HG02981 (cell line): ENCODE data around the gene SPOCK1.
"Not testable (repeated sequence)": the region's sequence is repeated elsewhere in the genome, so short reads cannot be mapped to it uniquely, and the experiment has no call there.

ENCODE experiments used
- ATAC-seq: cut with Tn5 transposase; IDR thresholded peaks from one replicate; pipeline ENCODE4 v1.9.1; 2021; ENCODE audit warnings: mild to moderate bottlenecking, moderate library complexity; ENCODE audit not compliant: unreplicated experiment

SPOCK1 gene

GRCh38 chr5:137234973-137235943, 263.9 kb downstream of the SPOCK1 start:
- peak; percentile 42 for ATAC-seq

- no peak for ATAC-seq
Measured at GRCh38 chr5:137233726-137234125, 265.4 kb downstream of the SPOCK1 start.

- ATAC-seq: not testable (repeated sequence)
Measured at GRCh38 chr5:137233304-137233703, 265.8 kb downstream of the SPOCK1 start.

GRCh38 chr5:137231540-137231939, 267.6 kb downstream of the SPOCK1 start:
- ATAC-seq: no peak

- ATAC-seq: no peak
Measured at GRCh38 chr5:137228816-137229215, 270.3 kb downstream of the SPOCK1 start.

- no peak for ATAC-seq
Measured at GRCh38 chr5:137226081-137226480, 273.0 kb downstream of the SPOCK1 start.

- no peak for ATAC-seq
Measured at GRCh38 chr5:137223324-137224295, 275.5 kb downstream of the SPOCK1 start.

- no peak for ATAC-seq
Measured at GRCh38 chr5:137221943-137222342, 277.2 kb downstream of the SPOCK1 start.

- ATAC-seq: peak; percentile 77
Measured at GRCh38 chr5:137220523-137220927, 278.6 kb downstream of the SPOCK1 start.

GRCh38 chr5:137218896-137219295, 280.2 kb downstream of the SPOCK1 start:
- no peak for ATAC-seq

GRCh38 chr5:137218471-137218870, 280.7 kb downstream of the SPOCK1 start:
- no peak for ATAC-seq

- no peak for ATAC-seq
Measured at GRCh38 chr5:137217599-137218200, 281.4 kb downstream of the SPOCK1 start.

GRCh38 chr5:137216976-137217598, 282.0 kb downstream of the SPOCK1 start:
- no peak for ATAC-seq

GRCh38 chr5:137215780-137216179, 283.3 kb downstream of the SPOCK1 start:
- no peak for ATAC-seq

- no peak for ATAC-seq
Measured at GRCh38 chr5:137215261-137215660, 283.9 kb downstream of the SPOCK1 start.

- no peak for ATAC-seq
Measured at GRCh38 chr5:137214446-137215189, 284.5 kb downstream of the SPOCK1 start.

GRCh38 chr5:137212471-137212870, 286.7 kb downstream of the SPOCK1 start:
- no peak for ATAC-seq

- ATAC-seq: no peak
Measured at GRCh38 chr5:137209232-137209809, 289.8 kb downstream of the SPOCK1 start.

- no peak for ATAC-seq
Measured at GRCh38 chr5:137207023-137207760, 291.9 kb downstream of the SPOCK1 start.
